ENCODE results near the gene CHST8. TPM values are rescaled to one million over a fixed set of nuclear protein-coding genes. Genes with fewer than 3 reads are reported as not detected.

CHST8 gene
- total RNA-seq, 6 experiments from 2014 or later = not detected

- Mint-ChIP-seq H3K4me1 (ENCODE audit: low read depth) (no peaks in the 10 kb centered on the region), H3K27me3 (ENCODE audit: insufficient read depth) (peaks cover 3% of the 10 kb centered on the region), H3K4me3 (no peak overlapping the region), H3K9me3 (peaks cover 34% of the 10 kb centered on the region), H3K36me3 (ENCODE audit: low read depth) (no peaks in the 10 kb centered on the region), H3K27ac (no peak overlapping the region)
- TF ChIP-seq CTCF (IDR thresholded peaks at IDR 0.05) = no peak
- DNase-seq = no peak
Observed at GRCh38 chr19:33722456-33723239, 100.9 kb downstream of the CHST8 start.

- Mint-ChIP-seq H3K27ac (no peak overlapping the region), H3K4me3 (no peak overlapping the region), H3K36me3 (ENCODE audit: low read depth) (no peaks in the 10 kb centered on the region; the same call in 1 of the 2 replicates), H3K27me3 (ENCODE audit: insufficient read depth) (peaks cover 3% of the 10 kb centered on the region), H3K4me1 (ENCODE audit: low read depth) (no peaks in the 10 kb centered on the region), H3K9me3 (peaks cover 38% of the 10 kb centered on the region)
- no peak for DNase-seq
- no peak for TF ChIP-seq CTCF (IDR thresholded peaks at IDR 0.05)
Observed at GRCh38 chr19:33723512-33723911, 101.8 kb downstream of the CHST8 start.

GRCh38 chr19:33724021-33724720 is 102.4 kb downstream of the CHST8 start:
- Mint-ChIP-seq H3K4me3 (no peak overlapping the region), H3K36me3 (ENCODE audit: low read depth) (no peaks in the 10 kb centered on the region; the same call in 1 of the 2 replicates), H3K4me1 (ENCODE audit: low read depth) (no peaks in the 10 kb centered on the region), H3K27me3 (ENCODE audit: insufficient read depth) (peaks cover 3% of the 10 kb centered on the region), H3K9me3 (peaks cover 43% of the 10 kb centered on the region), H3K27ac (no peak overlapping the region)
- no peak for TF ChIP-seq CTCF (IDR thresholded peaks at IDR 0.05)
- DNase-seq = no peak

- Mint-ChIP-seq H3K9me3 (peaks cover 48% of the 10 kb centered on the region), H3K36me3 (ENCODE audit: low read depth) (peaks cover 4% of the 10 kb centered on the region; the same call in 1 of the 2 replicates), H3K4me3 (no peak overlapping the region), H3K4me1 (ENCODE audit: low read depth) (no peaks in the 10 kb centered on the region), H3K27ac (no peak overlapping the region), H3K27me3 (ENCODE audit: insufficient read depth) (peaks cover 3% of the 10 kb centered on the region)
- DNase-seq = no peak
- no peak for TF ChIP-seq CTCF (IDR thresholded peaks at IDR 0.05)
Observed at GRCh38 chr19:33724721-33725060, 102.9 kb downstream of the CHST8 start.

GRCh38 chr19:33725567-33725966 is 103.8 kb downstream of the CHST8 start:
- no peak for DNase-seq
- peaks cover 4% of the 10 kb centered on the region; the same call in 1 of the 2 replicates for H3K36me3 Mint-ChIP-seq (ENCODE audit: low read depth)
- peaks cover 3% of the 10 kb centered on the region for H3K27me3 Mint-ChIP-seq (ENCODE audit: insufficient read depth)
- no peak for TF ChIP-seq CTCF (IDR thresholded peaks at IDR 0.05)
- no peaks in the 10 kb centered on the region for H3K4me1 Mint-ChIP-seq (ENCODE audit: low read depth)
- no peak overlapping the region for H3K4me3 Mint-ChIP-seq
- H3K9me3 Mint-ChIP-seq = peaks cover 47% of the 10 kb centered on the region
- no peak overlapping the region for H3K27ac Mint-ChIP-seq
